GM15510 (cell line): ENCODE measurements around the gene CNPY4.

Experiments used
- POLR2A ChIP-seq: IDR thresholded peaks from 3 replicates; pipeline ENCODE4 v1.6.1; 2011; ENCODE audit warnings: borderline replicate concordance; ENCODE audit not compliant: insufficient read length; ENCODE audit errors: extremely low read depth

The CNPY4 gene

GRCh38 chr7:100126239-100126930 lies 7.0 kb downstream of the CNPY4 start:
- no peak for TF ChIP-seq POLR2A

- peak; percentile 76 for TF ChIP-seq POLR2A
These were observed 7.8 kb downstream of the CNPY4 start, which contains the start of gene MBLAC1 for GRCh38 chr7:100126931-100127865. Gene MBLAC1, plus strand, starts transcription at chr7:100126967. Its CDS starts 429 bp downstream, at chr7:100127396.

DNA sequence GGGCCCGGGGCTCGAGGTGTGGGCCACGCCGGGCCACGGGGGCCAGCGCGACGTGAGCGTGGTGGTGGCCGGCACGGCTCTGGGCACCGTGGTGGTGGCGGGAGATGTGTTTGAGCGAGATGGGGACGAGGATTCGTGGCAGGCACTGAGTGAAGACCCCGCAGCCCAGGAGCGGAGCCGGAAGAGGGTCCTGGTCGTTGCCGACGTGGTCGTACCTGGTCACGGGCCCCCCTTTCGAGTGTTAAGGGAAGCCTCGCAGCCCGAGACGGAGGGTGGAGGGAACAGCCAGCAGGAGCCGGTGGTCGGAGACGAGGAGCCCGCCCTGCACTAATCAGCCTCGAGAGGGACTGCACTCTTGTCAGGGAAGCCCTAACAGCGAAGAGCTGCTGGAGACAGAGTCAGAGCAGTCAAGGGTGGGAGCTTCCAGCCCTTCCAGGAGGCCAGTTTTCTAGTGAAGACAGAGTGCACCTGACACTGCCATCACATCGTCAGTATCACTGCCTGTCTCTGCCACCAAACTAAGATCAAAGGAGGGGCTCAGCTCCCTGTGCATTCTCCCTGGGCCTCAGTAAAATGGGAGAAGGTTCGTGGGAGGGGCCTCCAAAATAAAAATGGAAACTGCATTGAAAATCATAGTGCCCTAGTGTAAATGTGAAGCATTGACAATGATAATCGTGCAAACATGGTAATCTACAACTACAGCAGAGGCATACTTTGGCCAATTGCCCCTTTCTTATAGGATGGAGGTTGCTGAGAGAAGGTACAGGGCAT lies 8.6 kb downstream of the CNPY4 start:
- TF ChIP-seq POLR2A, result no peak

GRCh38 chr7:100128637-100128963 lies 9.2 kb downstream of the CNPY4 start:
- TF ChIP-seq POLR2A, result no peak

DNA sequence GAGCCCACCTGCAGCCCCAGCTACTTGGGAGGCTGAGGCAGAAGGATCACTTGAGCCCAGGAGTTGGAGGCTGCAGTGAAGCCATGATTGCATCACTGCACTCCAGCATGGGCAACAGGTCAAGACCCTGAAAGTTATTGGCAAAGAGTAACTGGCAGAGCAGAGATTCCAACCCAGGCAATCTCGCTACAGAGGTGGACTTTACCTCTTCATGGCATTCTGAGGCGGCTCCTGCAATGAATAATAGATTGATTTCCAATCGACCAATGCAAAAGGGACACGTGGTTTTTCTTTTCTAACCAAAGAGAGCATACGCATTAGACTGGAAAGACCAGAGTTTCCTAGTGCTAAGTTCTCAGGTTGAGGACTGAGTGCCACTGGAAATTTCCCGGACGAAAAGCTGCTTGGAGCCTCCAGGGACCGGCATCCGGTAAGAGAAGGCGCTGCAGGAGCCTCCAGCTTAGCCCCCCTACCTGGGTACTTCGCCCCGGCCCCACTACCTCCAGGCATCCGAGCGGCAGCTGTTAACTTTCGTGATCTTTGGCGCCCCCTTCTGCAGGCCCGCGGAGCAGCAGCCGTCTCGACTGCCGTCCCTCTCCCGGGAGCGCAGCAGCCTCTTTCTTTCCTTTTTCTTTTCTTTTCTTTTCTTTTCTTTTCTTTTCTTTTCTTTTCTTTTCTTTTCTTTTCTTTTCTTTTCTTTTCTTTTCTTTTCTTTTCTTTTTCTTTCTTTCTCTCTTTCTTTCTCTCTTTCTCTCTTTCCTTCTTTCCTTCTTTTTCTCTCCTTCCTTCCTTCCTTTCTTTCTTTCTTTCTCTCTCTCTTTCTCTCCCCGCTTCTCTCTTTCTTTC lies 11.4 kb downstream of the CNPY4 start:
- no peak for TF ChIP-seq POLR2A

GRCh38 chr7:100132126-100132525 lies 12.7 kb downstream of the CNPY4 start:
- TF ChIP-seq POLR2A, result no peak

DNA sequence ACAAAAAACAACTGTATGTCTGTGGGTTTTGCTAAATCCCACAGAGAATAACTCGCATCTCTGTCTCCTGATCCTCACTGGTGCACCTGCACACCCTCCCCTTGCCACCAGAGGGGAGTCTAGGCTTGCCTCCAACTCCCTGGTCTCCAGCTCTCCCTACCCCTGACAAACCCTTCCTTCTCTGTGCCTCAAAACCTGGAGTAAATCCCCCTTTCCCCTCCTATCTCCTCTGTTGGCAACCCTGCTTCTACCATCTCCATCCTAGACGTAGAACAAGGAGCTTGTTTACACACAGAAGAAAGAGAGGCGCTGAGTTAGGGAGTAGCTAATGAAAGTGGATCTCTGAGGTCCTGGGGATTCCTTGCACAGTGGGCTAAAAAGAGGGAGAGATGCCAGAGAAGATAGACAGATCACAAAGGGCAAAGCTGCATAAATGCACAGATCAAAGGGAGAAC lies 13.3 kb downstream of the CNPY4 start:
- TF ChIP-seq POLR2A, result no peak

DNA sequence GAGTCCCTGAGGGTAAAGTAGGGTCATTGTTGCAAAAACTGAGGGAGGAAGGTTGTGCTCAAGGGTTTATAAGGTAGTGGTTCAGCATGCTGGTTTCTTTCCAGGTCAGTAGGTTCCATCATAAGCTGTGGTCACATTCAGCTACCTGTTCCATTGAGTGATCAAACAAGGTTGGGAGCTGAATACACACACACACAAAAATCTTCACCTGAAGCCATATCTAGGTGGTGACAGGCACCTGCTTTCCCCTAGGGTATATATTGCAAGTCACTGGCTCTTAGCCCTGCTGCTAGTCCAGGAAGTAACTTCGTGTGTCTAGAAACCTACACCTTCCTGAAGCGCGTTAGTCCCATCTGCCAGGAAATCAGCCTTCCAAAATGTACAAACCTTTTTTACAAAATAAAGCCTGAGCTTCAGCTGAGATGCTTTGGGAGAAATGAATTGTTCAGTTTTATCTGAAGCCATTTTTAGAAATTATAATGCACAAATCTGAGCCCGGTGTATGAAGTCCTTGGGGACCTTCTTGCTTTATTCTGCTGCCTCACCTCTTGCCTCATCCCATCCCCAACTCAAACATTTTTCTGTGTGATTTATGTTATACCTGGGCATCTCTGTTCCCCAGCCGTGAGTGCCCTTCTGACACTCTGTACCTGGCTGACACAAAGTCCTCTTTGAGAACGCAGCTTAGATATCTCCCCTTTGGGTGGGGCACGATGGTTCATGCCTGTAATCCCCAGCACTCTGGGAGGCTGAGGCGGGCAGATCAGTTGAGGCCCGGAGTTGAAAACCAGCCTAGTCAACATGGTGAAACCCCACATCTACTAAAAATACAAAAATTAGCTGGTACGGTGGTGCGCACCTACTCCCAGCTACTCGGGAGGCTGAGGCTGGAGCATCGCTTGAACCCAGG lies 18.7 kb downstream of the CNPY4 start:
- TF ChIP-seq POLR2A, result no peak

- TF ChIP-seq POLR2A, result no peak
These were observed 22.1 kb downstream of the CNPY4 start for GRCh38 chr7:100141555-100141949.

GRCh38 chr7:100142461-100142860 lies 23.0 kb downstream of the CNPY4 start:
- TF ChIP-seq POLR2A, result no peak

GRCh38 chr7:100147278-100147677 lies 27.8 kb downstream of the CNPY4 start:
- no peak for TF ChIP-seq POLR2A

DNA sequence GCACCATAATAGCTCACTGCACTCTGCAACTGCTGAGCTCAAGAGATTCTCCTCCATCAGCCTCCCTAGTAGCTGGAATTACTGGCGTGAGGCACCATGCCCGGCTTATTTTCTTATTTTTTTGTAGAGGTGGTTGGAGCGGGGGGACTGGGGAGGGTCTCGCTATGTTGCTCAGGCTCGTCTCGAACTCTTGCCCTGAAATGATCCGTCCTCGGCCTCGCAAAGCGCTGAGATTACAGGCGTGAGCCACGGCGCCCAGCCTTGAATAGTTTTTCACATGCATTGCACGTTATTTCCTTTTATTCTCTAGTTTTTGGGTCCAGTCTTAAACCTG lies 28.8 kb downstream of the CNPY4 start:
- no peak for TF ChIP-seq POLR2A
